ENCODE results near the gene SIGLEC15. TPM values are rescaled to one million over a fixed set of nuclear protein-coding genes. Genes with fewer than 3 reads are reported as not detected.

Gene SIGLEC15
- total RNA-seq, 4 donors from 2014 or later = not detected

- Histone ChIP-seq H3K27me3 (peaks cover 0 to 3% (median 0%) of the 10 kb centered on the region in 3 donors), H3K27ac (no peak overlapping the region), H3K9me3 (no peaks in the 10 kb centered on the region), H3K4me3 (no peak overlapping the region), H3K4me1 (no peaks in the 10 kb centered on the region), H3K36me3 (no peaks in the 10 kb centered on the region)
- DNase-seq (no peak), ATAC-seq (no peak)
- TF ChIP-seq CTCF (IDR thresholded peaks at IDR 0.05 in 4 of 5, conservative IDR thresholded peaks at IDR 0.05 in 1 of 5) (no peak), POLR2A (IDR thresholded peaks at IDR 0.05) (no peak)
- in situ Hi-C loops (cut with MboI; ENCODE audit: low sequenced_read_pairs in 4 of 4) (no loop called here), intact Hi-C loops (cut with DNase I; ENCODE audit: low total_unique reads) (no loop called here)
These were observed 42.8 kb upstream of the SIGLEC15 start for GRCh38 chr18:45782662-45783061.

GRCh38 chr18:45783097-45784075 lies 42.1 kb upstream of the SIGLEC15 start:
- intact Hi-C loops (cut with DNase I; ENCODE audit: low total_unique reads) (no loop called here), in situ Hi-C loops (cut with MboI; ENCODE audit: low sequenced_read_pairs in 4 of 4) (no loop called here)
- TF ChIP-seq CTCF (IDR thresholded peaks at IDR 0.05 in 4 of 5, conservative IDR thresholded peaks at IDR 0.05 in 1 of 5) = no peak
- TF ChIP-seq POLR2A (IDR thresholded peaks at IDR 0.05) = no peak

GRCh38 chr18:45785134-45785533 lies 40.3 kb upstream of the SIGLEC15 start:
- no peak overlapping the region for H3K4me3 ChIP-seq
- ATAC-seq = no peak
- in situ Hi-C loops (cut with MboI; ENCODE audit: low sequenced_read_pairs in 4 of 4) (no loop called here), intact Hi-C loops (cut with DNase I; ENCODE audit: low total_unique reads) (no loop called here)
- no peaks in the 10 kb centered on the region for H3K36me3 ChIP-seq
- TF ChIP-seq POLR2A (IDR thresholded peaks at IDR 0.05) = no peak
- TF ChIP-seq CTCF (IDR thresholded peaks at IDR 0.05 in 4 of 5, conservative IDR thresholded peaks at IDR 0.05 in 1 of 5) = no peak
- no peaks in the 10 kb centered on the region for H3K9me3 ChIP-seq
- no peaks in the 10 kb centered on the region for H3K27me3 ChIP-seq
- H3K27ac ChIP-seq = no peak overlapping the region
- no peak for DNase-seq
- H3K4me1 ChIP-seq = no peaks in the 10 kb centered on the region

More at GRCh38 chr18:45783097-45784075, 42.1 kb upstream of the SIGLEC15 start:
- ATAC-seq (no peak), DNase-seq (no peak)
- Histone ChIP-seq H3K27ac (no peak overlapping the region), H3K4me3 (no peak overlapping the region), H3K4me1 (no peaks in the 10 kb centered on the region), H3K9me3 (no peaks in the 10 kb centered on the region), H3K36me3 (no peaks in the 10 kb centered on the region), H3K27me3 (peaks cover 0 to 3% (median 0%) of the 10 kb centered on the region in 3 donors)

GRCh38 chr18:45786941-45787340 lies 38.5 kb upstream of the SIGLEC15 start:
- H3K4me3 ChIP-seq = no peak overlapping the region
- H3K36me3 ChIP-seq = no peaks in the 10 kb centered on the region
- H3K4me1 ChIP-seq = no peaks in the 10 kb centered on the region
- no peaks in the 10 kb centered on the region for H3K27me3 ChIP-seq
- intact Hi-C loops (cut with DNase I; ENCODE audit: low total_unique reads) (no loop called here), in situ Hi-C loops (cut with MboI; ENCODE audit: low sequenced_read_pairs in 4 of 4) (no loop called here)
- no peaks in the 10 kb centered on the region for H3K9me3 ChIP-seq
- no peak for ATAC-seq
- H3K27ac ChIP-seq = no peak overlapping the region
- DNase-seq = no peak
- TF ChIP-seq POLR2A (IDR thresholded peaks at IDR 0.05) (no peak), CTCF (IDR thresholded peaks at IDR 0.05 in 4 of 5, conservative IDR thresholded peaks at IDR 0.05 in 1 of 5) (no peak)
